VCaP (cell line): ENCODE results near the gene HIVEP3.

Experiments
- H3K27ac ChIP-seq: fragments of 450-650 bp; 2 replicates; pipeline ENCODE4 v1.5.1; 2017
- CTCF ChIP-seq: fragments of 450-650 bp; conservative IDR thresholded peaks from 2 replicates; pipeline ENCODE4 v1.5.1; 2017; ENCODE audit warnings: mild to moderate bottlenecking, moderate library complexity

The HIVEP3 gene

GRCh38 chr1:41660570-41661427 is 257.9 kb downstream of the HIVEP3 start:
- H3K27ac ChIP-seq: peak overlapping the region; percentile 54; the same call in 1 of the 2 replicates
- no peak for TF ChIP-seq CTCF

DNA sequence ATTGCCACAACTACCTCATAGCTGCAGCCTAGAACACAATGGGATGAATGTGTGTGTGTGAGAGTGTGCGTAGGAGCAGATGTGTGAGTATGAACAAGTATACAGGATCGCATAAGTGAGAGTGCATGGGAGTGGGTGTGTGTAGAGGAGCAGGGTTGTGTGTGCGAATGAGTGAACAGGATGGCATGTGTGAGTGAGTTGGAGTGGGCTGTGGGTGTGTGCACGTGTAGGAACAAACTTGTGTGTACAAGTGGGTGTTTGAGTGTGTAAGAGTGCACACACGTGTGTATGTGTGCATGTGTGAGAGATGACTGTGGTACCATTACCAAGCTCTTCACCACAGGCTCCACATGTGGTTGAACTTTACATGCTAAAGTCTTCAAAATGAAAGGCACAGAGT is 258.8 kb downstream of the HIVEP3 start:
- no peak for TF ChIP-seq CTCF
- H3K27ac ChIP-seq: no peak overlapping the region

- no peak for TF ChIP-seq CTCF
- no peak overlapping the region for H3K27ac ChIP-seq
These were observed 259.6 kb downstream of the HIVEP3 start for GRCh38 chr1:41659159-41659495.

- TF ChIP-seq CTCF: no peak
- no peak overlapping the region for H3K27ac ChIP-seq
These were observed 260.1 kb downstream of the HIVEP3 start for GRCh38 chr1:41658431-41659158.

GRCh38 chr1:41657679-41658295 is 260.9 kb downstream of the HIVEP3 start:
- no peak overlapping the region for H3K27ac ChIP-seq
- no peak for TF ChIP-seq CTCF

- H3K27ac ChIP-seq: no peak overlapping the region
- TF ChIP-seq CTCF: no peak
These were observed 261.8 kb downstream of the HIVEP3 start for GRCh38 chr1:41656825-41657500.

DNA sequence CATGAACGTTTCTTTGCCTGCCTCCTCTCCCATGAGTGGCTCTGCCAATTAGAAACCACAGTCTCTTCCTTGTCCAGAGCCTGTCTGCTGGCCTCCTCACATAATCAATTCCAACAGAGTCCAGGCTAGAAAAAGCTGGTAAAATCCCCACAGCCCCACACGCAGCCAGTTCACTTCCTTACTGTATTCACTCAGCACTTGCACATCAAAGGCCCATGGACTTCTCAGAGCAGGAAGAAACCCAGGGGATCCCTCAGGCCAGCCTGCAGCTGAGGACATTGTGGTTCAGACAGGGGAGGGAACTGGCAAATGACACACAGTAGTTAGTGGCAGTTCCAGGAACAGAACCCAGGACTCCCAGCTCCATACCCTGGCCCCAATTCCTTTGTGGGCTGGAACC is 262.7 kb downstream of the HIVEP3 start:
- no peak for TF ChIP-seq CTCF
- H3K27ac ChIP-seq: no peak overlapping the region
